Stimulated activated CD4-positive, alpha-beta T cell treated with anti-CD3 and anti-CD28 coated beads, Interleukin-12 subunit alpha, Interleukin-12 subunit beta, amount 100 ng/mL, for 48 hours (primary cell): Measurements from ENCODE around the gene WDR93.
"Not testable (repeated sequence)": the region's sequence is repeated elsewhere in the genome, so short reads cannot be mapped to it uniquely, and the experiment has no call there.

Source experiments
- DNase-seq, 3 donors: peaks; one replicate each; pipeline ENCODE4 v3.0.0-alpha.2; 2020; ENCODE audit warnings: low read depth in 2 of 3, low spot score in 1 of 3

WDR93 gene

DNA sequence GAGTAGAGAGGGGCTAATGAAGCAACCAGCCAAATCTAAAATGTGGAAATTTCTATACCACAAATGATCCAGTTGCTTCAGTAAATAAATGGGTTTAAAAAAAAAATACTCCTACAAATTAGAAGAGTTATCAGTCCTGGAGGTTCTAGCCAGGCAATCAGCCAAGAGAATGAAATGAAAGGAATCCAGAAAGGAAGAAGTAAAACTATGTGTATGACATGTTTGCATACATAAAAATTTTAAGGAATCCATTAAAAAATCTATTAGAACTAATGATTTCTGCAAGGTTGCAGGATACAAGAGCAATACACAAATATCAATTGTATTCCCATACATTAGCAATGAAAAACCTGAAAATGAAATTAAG, 95.1 kb downstream of the WDR93 start:
- DNase-seq, result no peak

DNA sequence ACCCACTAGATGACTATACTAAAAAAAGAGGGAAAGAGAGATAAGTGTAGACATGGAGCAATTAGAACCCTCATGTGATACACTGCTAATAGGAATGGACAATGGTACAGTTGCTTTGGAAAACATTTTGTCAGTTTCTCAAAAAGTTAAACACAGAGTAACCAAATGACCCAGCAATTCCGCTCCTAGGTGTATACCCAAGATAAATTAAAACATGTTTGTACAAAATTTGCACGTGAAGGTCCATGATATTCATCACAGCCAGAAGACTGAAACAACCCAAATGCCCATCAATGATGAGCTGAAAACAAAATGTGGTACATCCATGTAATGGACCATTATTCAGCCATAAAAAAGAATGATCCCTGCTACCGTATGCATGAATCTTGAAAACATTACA, 97.3 kb downstream of the WDR93 start:
- no peak for DNase-seq

DNA sequence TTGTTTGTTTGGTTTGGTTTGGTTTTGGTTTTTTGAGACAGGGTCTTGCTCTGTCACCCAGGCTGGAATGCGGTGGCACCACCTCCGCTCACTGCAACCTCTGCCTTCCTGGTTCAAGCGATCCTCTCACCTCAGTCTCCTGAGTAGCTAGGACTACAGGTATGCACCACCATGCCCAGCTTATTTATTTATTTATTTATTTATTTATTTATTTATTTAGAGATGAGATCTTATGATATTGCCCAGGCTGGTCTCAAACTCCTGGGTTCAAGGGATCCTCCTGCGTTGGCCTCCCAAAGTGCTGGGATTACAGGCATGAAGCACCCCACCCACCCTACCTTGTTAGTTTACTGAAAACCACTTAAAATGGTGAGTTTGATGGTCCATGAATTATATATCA, 98.0 kb downstream of the WDR93 start:
- not testable (repeated sequence) for DNase-seq

DNA sequence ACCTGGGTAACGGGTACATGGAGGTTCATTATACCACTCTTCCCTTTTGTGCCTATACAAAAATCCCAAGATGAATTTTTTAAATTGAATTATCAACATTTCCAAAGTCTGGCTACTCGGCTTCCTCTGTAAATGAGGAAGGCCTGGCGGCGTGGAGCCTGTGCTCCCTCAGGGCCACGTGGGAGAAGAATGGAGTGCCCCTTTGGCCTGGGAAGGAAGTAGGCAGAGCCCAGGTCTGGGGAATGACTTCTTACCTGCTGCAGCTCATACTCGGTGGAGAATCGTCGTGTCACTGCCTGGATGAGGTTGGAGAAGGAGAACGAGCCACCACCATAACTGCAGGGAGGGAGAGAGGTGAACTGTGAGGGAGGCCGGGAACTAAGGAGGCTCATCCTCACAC, 99.6 kb downstream of the WDR93 start:
- no peak for DNase-seq

DNA sequence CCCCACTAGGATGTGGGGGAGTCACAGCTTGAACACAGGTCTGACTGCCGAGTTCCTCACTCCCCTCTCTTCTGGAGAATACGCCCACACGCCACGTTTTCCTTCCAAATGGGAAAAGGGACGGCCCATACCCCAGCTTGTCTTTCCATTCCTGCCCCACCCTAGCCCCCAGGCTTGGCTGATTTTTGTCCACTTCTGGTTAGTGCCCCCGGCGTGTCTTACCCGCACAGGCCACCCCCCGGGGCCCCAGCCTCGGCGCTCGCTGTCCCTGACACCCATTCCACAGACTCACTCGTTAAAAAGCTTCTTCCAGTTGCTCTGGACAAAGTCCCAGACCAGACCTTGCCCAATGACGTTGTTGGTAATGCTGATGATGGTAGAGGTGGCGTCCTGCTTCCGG, 100.0 kb downstream of the WDR93 start:
- no peak for DNase-seq

DNA sequence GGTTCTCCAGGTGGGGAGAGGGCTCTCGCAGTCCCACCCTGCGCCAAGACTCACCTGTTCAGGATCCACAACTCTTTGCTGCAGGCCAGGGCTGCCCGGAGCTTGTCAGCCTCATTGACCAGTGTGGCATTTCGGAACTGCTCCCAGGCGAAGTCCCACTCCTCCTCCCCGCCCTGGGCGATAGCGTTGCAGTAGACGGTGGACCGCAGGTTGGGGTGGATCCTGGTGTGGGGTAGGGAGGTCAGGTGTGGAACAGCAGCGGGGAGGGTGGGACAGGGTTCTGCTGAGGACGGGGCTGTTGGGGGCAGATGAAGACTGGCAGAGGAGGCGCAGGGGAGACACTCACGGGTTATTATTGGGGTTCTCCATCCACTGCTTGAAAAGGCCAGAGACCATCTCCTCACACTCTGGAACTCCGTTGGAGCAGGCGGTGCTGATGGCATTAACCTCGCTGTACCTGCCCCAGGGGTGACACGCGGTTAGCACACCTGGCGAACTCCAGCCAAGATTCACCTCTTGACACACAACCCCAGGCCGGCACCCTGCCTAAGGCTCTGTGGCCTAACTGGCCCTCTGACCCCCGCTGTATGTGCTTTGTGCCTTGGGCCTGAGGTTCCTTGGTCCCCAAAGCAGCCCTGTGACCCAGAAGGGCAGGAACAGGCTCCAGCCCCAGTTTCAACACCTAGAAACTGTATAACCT, 101.6 kb downstream of the WDR93 start:
- no peak for DNase-seq
